OCI-LY1 (cell line): Measurements from ENCODE around the gene FAP.

ENCODE experiments used
- CTCF ChIP-seq: fragments of 200-600 bp; sonication (generic), shearing (Covaris generic); IDR thresholded peaks from 2 replicates; pipeline ENCODE4 v1.5.1; 2017; ENCODE audit warnings: mild to moderate bottlenecking, antibody characterized with exemption, low read length, moderate library complexity, mixed read lengths
- EZH2 ChIP-seq: fragments of 200-600 bp; sonication (generic), shearing (Covaris generic); IDR thresholded peaks from 2 replicates; pipeline ENCODE4 v1.8.0; 2017; ENCODE audit warnings: borderline replicate concordance, mixed run types, mild to moderate bottlenecking, antibody characterized with exemption, low read length, moderate library complexity, mixed read lengths

GRCh38 chr2:162172802-162173370 is 70.4 kb downstream of the FAP start:
- TF ChIP-seq CTCF: no peak
- TF ChIP-seq EZH2: no peak
